Neutrophil (primary cell): ENCODE results near the gene UNC5CL.

Source experiments
- H3K27ac ChIP-seq: fragments of 200-600 bp; sonication (generic); 2 replicates; pipeline ENCODE4 v1.5.1; 2016; ENCODE audit warnings: mild to moderate bottlenecking, moderate library complexity
- H3K27me3 ChIP-seq: fragments of 200-600 bp; sonication (generic); 2 replicates; pipeline ENCODE4 v1.6.0; 2016; ENCODE audit warnings: mild to moderate bottlenecking
- H3K36me3 ChIP-seq: fragments of 200-600 bp; sonication (generic); 2 replicates; pipeline ENCODE4 v1.5.1; 2017
- H3K4me1 ChIP-seq, 2 experiments: fragments of 200-600 bp in 1 of 2; sonication (generic) in 1 of 2; 1 replicate in 1 of 2; 2 replicates in 1 of 2; pipeline versions ENCODE4 v1.5.1 to v1.6.1; 2013 to 2016; ENCODE audit warnings: low read depth in 1 of 2, low read length in 1 of 2, mild to moderate bottlenecking in 1 of 2, moderate library complexity in 1 of 2; ENCODE audit not compliant: control insufficient read depth in 1 of 2, insufficient read depth in 1 of 2
- H3K4me3 ChIP-seq, 2 experiments: fragments of 200-600 bp in 1 of 2; sonication (generic) in 1 of 2; 1 replicate in 1 of 2; 2 replicates in 1 of 2; pipeline ENCODE4 v1.5.1; 2013 to 2016; ENCODE audit warnings: low read depth in 1 of 2, low read length in 1 of 2, mild to moderate bottlenecking in 1 of 2, moderate library complexity in 1 of 2
- H3K9me3 ChIP-seq: fragments of 200-600 bp; sonication (generic); 2 replicates; pipeline ENCODE4 v1.5.1; 2016
- TF ChIP-seq, protein P1 (sequence below): fragments of 200-600 bp; sonication (generic); IDR thresholded peaks from 2 replicates; pipeline ENCODE4 v1.5.1; 2016; ENCODE audit warnings: antibody characterized with exemption

Gene UNC5CL

DNA sequence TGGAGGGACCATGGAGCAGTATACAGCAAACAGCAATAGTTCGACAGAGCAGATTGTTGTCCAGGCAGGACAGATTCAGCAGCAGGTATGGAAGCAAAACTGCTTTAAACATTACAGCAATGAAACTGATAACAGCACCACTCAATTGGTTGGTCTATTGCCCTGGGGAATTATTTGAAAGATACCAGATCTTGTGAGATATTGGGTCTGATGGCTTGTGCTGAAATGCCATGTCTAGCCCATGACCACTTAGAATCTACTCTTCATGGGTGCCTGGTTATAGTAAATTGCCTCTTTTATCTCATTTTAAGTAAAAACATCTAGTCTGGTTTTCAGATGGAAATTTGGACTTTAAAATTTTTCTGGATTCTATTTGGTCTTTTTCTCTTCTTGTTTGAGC, 40.1 kb upstream of the UNC5CL start:
- Histone ChIP-seq H3K36me3 (peaks cover 26% of the 10 kb centered on the region), H3K27me3 (no peaks in the 10 kb centered on the region), H3K4me1 (peaks cover 77 to 84% of the 10 kb centered on the region in 2 experiments), H3K9me3 (no peaks in the 10 kb centered on the region), H3K27ac (peak overlapping the region; percentile 86), H3K4me3 (no peak overlapping the region)
- TF ChIP-seq, protein P1, sequence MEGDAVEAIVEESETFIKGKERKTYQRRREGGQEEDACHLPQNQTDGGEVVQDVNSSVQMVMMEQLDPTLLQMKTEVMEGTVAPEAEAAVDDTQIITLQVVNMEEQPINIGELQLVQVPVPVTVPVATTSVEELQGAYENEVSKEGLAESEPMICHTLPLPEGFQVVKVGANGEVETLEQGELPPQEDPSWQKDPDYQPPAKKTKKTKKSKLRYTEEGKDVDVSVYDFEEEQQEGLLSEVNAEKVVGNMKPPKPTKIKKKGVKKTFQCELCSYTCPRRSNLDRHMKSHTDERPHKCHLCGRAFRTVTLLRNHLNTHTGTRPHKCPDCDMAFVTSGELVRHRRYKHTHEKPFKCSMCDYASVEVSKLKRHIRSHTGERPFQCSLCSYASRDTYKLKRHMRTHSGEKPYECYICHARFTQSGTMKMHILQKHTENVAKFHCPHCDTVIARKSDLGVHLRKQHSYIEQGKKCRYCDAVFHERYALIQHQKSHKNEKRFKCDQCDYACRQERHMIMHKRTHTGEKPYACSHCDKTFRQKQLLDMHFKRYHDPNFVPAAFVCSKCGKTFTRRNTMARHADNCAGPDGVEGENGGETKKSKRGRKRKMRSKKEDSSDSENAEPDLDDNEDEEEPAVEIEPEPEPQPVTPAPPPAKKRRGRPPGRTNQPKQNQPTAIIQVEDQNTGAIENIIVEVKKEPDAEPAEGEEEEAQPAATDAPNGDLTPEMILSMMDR = no peak

DNA sequence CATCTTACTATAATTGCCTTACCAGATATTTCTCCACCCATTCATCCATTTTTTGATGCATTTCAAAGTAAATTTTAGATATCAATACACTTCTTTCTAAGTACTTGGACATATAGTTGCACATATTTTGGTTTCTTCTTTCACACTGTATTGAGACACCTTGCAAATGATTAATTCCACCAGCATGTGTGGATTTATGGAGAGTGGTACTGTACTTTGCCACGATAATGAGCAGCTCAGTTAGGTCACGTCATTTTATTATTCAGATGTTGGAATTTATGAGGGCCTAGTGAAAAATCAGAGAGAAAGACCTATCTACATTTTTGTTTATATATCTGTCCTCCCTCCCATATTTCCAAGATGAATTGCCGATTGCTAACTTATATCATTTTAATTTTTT, 39.1 kb upstream of the UNC5CL start:
- Histone ChIP-seq H3K4me1 (peaks cover 78 to 84% of the 10 kb centered on the region in 2 experiments), H3K36me3 (peaks cover 18% of the 10 kb centered on the region), H3K9me3 (no peaks in the 10 kb centered on the region), H3K27ac (no peak overlapping the region), H3K4me3 (no peak overlapping the region), H3K27me3 (no peaks in the 10 kb centered on the region)
- TF ChIP-seq, protein P1 = no peak

DNA sequence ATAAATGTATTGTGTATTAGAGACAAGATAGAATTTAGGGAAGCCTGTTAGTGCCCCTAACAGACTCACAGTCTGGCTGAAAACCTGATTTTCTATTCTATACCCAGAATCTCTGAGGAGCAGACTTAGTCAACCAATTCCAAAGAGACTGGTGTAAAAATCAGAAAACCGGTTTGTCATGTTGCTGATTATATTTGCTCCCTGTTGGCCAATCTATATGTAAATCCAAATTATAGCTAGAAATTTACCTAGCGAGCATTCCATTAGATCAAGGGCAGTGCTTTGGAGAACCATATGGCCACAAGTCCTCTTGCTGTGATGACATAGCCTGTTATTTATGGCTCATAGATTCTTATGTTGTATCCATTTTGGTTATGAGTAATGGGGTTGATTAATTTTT, 38.5 kb upstream of the UNC5CL start:
- Histone ChIP-seq H3K9me3 (no peaks in the 10 kb centered on the region), H3K27ac (no peak overlapping the region), H3K4me3 (no peak overlapping the region), H3K27me3 (no peaks in the 10 kb centered on the region), H3K36me3 (peaks cover 18% of the 10 kb centered on the region), H3K4me1 (peaks cover 72 to 78% of the 10 kb centered on the region in 2 experiments)
- TF ChIP-seq, protein P1 = no peak

DNA sequence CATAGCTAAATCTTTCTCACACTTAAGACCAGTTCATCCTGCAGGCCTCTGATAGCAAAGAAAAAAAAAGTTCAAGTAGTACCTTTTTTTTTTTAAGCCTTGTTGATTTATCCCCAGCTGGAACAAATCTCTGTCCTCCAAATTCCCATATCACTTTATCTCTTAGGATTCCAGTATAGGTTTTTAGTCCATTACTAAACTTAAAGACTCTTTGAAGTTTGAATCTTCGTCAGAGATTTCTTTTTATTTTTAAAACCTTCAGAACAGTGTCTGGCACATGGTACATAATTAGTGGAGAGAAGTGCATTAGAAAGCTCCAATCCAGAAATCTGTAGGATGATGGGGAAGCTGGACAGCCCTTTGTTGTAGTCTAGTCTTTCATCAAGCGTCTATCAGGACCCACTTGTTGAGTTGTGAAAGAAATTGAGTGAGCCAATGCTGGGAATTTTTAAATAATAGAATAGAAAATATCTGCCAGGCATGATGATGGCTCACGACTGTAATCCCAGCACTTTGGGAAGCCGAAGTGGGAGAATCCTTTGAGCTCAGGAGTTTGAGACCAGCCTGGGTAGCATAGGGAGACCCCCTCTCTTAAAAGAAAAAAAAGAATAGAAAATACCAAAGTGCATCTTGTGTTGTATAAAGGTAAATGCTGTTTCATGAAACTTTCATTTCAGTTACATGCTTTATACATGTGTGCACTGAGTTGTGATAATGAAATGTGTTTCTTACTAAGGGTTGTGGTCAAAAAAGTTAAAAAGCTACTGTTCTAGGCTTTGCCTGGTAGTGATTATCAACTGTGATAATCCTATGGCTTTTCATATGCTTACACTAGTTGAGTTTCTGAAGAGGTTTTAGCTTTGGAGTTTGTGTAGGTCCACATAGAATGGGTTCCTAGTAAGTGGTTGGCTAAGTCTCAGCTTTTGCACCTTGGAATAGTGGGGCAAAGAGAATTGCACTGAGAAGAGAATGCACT, 36.9 kb upstream of the UNC5CL start:
- Histone ChIP-seq H3K4me3 (no peak overlapping the region), H3K36me3 (peaks cover 12% of the 10 kb centered on the region), H3K27me3 (no peaks in the 10 kb centered on the region), H3K4me1 (peaks cover 67 to 68% of the 10 kb centered on the region in 2 experiments), H3K9me3 (no peaks in the 10 kb centered on the region), H3K27ac (peak overlapping the region; percentile 98)
- TF ChIP-seq, protein P1 = no peak

DNA sequence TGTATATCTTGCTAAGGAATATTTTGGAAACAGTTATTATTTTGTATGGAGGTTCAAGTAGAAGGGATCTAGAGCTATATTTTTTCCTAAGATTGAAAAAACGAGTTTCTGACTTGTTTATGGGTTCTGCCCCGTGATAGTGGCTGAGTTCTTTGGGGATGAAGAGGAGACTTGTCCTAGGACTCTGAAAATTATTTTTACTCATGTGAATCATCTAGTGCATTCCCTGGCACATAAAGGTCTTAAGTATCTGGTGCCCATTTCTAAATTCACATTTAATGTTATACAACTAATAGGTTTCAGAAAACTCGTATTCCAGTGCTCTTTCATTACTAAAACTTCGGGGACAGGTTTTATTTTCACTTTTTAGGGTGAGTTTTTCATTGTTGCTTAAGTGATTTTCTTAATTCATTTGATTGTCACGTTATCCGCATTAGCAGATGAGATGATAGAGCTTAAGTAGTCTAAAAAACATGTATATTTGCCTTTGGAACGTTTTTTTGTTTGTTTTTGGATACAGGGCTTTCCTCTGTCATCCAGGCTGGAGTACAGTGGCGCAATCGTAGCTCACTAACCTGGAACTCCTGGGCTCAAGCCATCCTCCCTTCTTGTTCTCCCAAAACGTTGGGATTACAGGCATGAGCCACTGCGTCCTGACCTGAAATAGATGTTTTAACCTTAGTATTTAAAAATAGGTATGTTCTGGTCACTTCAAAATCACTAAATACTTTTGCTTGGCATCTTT, 35.8 kb upstream of the UNC5CL start:
- Histone ChIP-seq H3K9me3 (no peaks in the 10 kb centered on the region), H3K4me1 (peaks cover 61 to 63% of the 10 kb centered on the region in 2 experiments), H3K27me3 (no peaks in the 10 kb centered on the region), H3K36me3 (peaks cover 10% of the 10 kb centered on the region), H3K4me3 (peak overlapping the region; percentile 94 to 95), H3K27ac (peak overlapping the region; percentile 98)
- TF ChIP-seq, protein P1 = no peak
